K562 (cell line): ENCODE data around the gene TRPM2. TPM values are rescaled to one million over a fixed set of nuclear protein-coding genes. Genes with fewer than 3 reads are reported as not detected.

Source experiments
- PHF8 ChIP-seq: fragments of 200-600 bp; sonication (generic); IDR thresholded peaks from 2 replicates; pipeline ENCODE4 v1.6.1; 2012; ENCODE audit warnings: mixed run types, mild to moderate bottlenecking, inconsistent platforms, low read length, moderate library complexity, borderline replicate concordance
- TCF3 ChIP-seq: sonication (generic); formaldehyde crosslinking; IDR thresholded peaks from 2 replicates; pipeline ENCODE4 v1.4.0; 2020; ENCODE audit warnings: mild to moderate bottlenecking, missing genetic modification reagents
- TRIM28 ChIP-seq: fragments of 450-650 bp; IDR thresholded peaks from 2 replicates; pipeline ENCODE4 v1.6.1; 2017
- polyA plus RNA-seq, 8 experiments: library from polyadenylated mRNA; depleted of rRNA in 4 of 8; stranded (reverse) in 5 of 8; unstranded in 3 of 8; fragments of >200 nt; fragmentation: Nextera tagmentation in 2 of 8; fragmentation: Illumina TruSeq in 1 of 8; extraction: Ambion mirVana in 2 of 8; extraction: Trizol in 1 of 8; gene quantifications; 2 replicates each; pipeline versions ENCODE4 v1.2.1 to v1.2.3, GENCODE V29; 2011 to 2014; ENCODE audit warnings: inconsistent platforms in 1 of 8, missing spikeins in 1 of 8
- total RNA-seq, 7 experiments: library from RNA; depleted of rRNA in 6 of 7; stranded (reverse); fragments of >200 nt in 6 of 7; fragmentation: Illumina TruSeq in 2 of 7; extraction: Trizol in 2 of 7; gene quantifications; 2 replicates each; pipeline versions ENCODE4 v1.2.1 to v1.2.3, GENCODE V29; 2011 to 2021; ENCODE audit warnings: low replicate concordance in 1 of 7
- TF ChIP-seq, protein P1 (sequence below): sonication (generic); formaldehyde crosslinking; IDR thresholded peaks from 2 replicates; pipeline ENCODE4 v1.8.0; 2022; ENCODE audit warnings: mild to moderate bottlenecking, missing genetic modification reagents
- TF ChIP-seq, protein P2 (sequence below): fragments of 250-450 bp; sonication (Bioruptor Pico); IDR thresholded peaks from 2 replicates; pipeline ENCODE4 v1.9.0; 2021; ENCODE audit warnings: mild to moderate bottlenecking, inconsistent platforms

TRPM2 gene
- total and polyA plus RNA-seq, 9 of the 15 experiments (the other 6 are each of a cell fraction or from before 2014, with no cell fraction given), result 0.33 to 2.1 (median 0.98) TPM; not detected in 2

DNA sequence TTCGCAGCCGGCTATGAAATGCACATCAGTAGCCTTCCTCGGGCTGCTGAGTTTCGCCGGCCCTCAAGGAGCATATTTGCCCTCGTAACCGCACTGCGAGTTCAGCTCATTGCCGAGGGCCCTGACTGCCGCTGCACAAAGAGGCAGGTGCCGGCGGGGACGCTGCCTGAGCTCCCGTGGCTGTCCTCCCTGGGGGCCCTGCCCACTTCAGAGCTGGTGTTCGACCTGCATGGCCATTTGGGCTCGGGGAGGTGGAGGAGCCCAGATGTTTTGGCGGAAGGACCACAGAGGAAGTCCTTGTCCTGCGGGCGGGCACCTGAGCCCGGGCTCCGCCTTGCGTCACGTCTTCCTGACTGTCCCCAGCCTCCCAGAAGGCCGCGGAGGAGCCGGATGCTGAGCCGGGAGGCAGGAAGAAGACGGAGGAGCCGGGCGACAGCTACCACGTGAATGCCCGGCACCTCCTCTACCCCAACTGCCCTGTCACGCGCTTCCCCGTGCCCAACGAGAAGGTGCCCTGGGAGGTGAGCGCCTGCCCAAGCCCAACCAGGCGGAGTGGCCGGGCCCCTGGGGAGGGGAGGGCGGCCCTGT is 72.0 kb downstream of the TRPM2 start (continued):
- TF ChIP-seq, protein P1, sequence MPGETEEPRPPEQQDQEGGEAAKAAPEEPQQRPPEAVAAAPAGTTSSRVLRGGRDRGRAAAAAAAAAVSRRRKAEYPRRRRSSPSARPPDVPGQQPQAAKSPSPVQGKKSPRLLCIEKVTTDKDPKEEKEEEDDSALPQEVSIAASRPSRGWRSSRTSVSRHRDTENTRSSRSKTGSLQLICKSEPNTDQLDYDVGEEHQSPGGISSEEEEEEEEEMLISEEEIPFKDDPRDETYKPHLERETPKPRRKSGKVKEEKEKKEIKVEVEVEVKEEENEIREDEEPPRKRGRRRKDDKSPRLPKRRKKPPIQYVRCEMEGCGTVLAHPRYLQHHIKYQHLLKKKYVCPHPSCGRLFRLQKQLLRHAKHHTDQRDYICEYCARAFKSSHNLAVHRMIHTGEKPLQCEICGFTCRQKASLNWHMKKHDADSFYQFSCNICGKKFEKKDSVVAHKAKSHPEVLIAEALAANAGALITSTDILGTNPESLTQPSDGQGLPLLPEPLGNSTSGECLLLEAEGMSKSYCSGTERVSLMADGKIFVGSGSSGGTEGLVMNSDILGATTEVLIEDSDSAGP (CRISPR knock-in tag), result no peak
- TF ChIP-seq TCF3 (CRISPR knock-in tag) (no peak), PHF8 (peak; percentile 29), TRIM28 (no peak)
- TF ChIP-seq, protein P2, sequence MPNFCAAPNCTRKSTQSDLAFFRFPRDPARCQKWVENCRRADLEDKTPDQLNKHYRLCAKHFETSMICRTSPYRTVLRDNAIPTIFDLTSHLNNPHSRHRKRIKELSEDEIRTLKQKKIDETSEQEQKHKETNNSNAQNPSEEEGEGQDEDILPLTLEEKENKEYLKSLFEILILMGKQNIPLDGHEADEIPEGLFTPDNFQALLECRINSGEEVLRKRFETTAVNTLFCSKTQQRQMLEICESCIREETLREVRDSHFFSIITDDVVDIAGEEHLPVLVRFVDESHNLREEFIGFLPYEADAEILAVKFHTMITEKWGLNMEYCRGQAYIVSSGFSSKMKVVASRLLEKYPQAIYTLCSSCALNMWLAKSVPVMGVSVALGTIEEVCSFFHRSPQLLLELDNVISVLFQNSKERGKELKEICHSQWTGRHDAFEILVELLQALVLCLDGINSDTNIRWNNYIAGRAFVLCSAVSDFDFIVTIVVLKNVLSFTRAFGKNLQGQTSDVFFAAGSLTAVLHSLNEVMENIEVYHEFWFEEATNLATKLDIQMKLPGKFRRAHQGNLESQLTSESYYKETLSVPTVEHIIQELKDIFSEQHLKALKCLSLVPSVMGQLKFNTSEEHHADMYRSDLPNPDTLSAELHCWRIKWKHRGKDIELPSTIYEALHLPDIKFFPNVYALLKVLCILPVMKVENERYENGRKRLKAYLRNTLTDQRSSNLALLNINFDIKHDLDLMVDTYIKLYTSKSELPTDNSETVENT (CRISPR knock-in tag), result no peak
- TF ChIP-seq, all 486 proteins: peak for 10
